OCI-LY7 (cell line): Measurements from ENCODE around the gene SAA2. TPM values are rescaled to one million over a fixed set of nuclear protein-coding genes. Genes with fewer than 3 reads are reported as not detected.

ENCODE experiments used
- BruUV-seq: library from RNA; stranded (reverse); fragments of 400-500 nt; replicated peaks from 2 replicates; lab custom pipeline; 2021; lab: Mats Ljungman, UMichigan
- CTCF ChIA-PET: fragments of 300-600 bp; sonication (Branson Sonifier 250); formaldehyde crosslinking; loops from one replicate; lab custom pipeline; 2022; ENCODE audit warnings: antibody characterized with exemption; ENCODE audit not compliant: unreplicated experiment; lab: Charles Lee
- POLR2A ChIA-PET: fragments of 300-600 bp; sonication (Branson Sonifier 250); formaldehyde crosslinking; loops from one replicate; lab custom pipeline; 2022; ENCODE audit warnings: antibody characterized with exemption; lab: Charles Lee
- DNase-seq: peaks from one replicate; pipeline ENCODE4 v3.0.0-alpha.2; 2015; ENCODE audit warnings: low spot score
- H2AFZ ChIP-seq: fragments of 200-600 bp; sonication (generic), shearing (Covaris generic); 2 replicates; pipeline ENCODE4 v1.6.1; 2014; ENCODE audit warnings: mild to moderate bottlenecking, antibody characterized with exemption, low read length, moderate library complexity
- H3K27ac ChIP-seq: fragments of 200-600 bp; sonication (generic); 2 replicates; pipeline ENCODE4 v1.5.1; 2014; ENCODE audit warnings: mixed run types, low read depth, mild to moderate bottlenecking, moderate library complexity, low read length, inconsistent platforms; ENCODE audit not compliant: poor library complexity, severe bottlenecking
- H3K36me3 ChIP-seq: fragments of 200-600 bp; sonication (generic); 2 replicates; pipeline ENCODE4 v1.6.1; 2014; ENCODE audit warnings: mild to moderate bottlenecking, antibody characterized with exemption, low read length, moderate library complexity, mixed read lengths; ENCODE audit not compliant: insufficient read depth
- H3K4me1 ChIP-seq: fragments of 200-600 bp; sonication (generic); 2 replicates; pipeline ENCODE4 v1.5.1; 2014; ENCODE audit warnings: mild to moderate bottlenecking, low read length; ENCODE audit not compliant: insufficient read depth, poor library complexity, severe bottlenecking
- H3K4me2 ChIP-seq: fragments of 200-600 bp; sonication (generic); 2 replicates; pipeline ENCODE4 v1.6.1; 2014; ENCODE audit warnings: mild to moderate bottlenecking, low read length
- H3K4me3 ChIP-seq: fragments of 200-600 bp; sonication (generic); 2 replicates; pipeline ENCODE4 v1.5.1; 2014; ENCODE audit warnings: mild to moderate bottlenecking, low read depth, low read length; ENCODE audit not compliant: poor library complexity, severe bottlenecking
- H3K79me2 ChIP-seq: fragments of 200-600 bp; sonication (generic); 2 replicates; pipeline ENCODE4 v1.6.1; 2016; ENCODE audit warnings: low read depth, mild to moderate bottlenecking, low read length, moderate library complexity, mixed read lengths; ENCODE audit not compliant: insufficient read depth
- H3K9me2 ChIP-seq: fragments of 200-600 bp; sonication (generic); 2 replicates; pipeline ENCODE4 v1.6.1; 2016; ENCODE audit warnings: mild to moderate bottlenecking, low read length, mixed read lengths; ENCODE audit not compliant: insufficient read depth
- H3K9me3 ChIP-seq: fragments of 200-600 bp; sonication (generic); 2 replicates; pipeline ENCODE4 v1.6.1; 2014; ENCODE audit warnings: mild to moderate bottlenecking, mixed run types, low read length, mixed read lengths
- H4K20me1 ChIP-seq: fragments of 200-600 bp; sonication (generic); 2 replicates; pipeline ENCODE4 v1.6.1; 2014; ENCODE audit warnings: mild to moderate bottlenecking, antibody characterized with exemption, low read length, moderate library complexity, mixed read lengths; ENCODE audit not compliant: insufficient read depth
- CTCF ChIP-seq: fragments of 200-600 bp; sonication (generic); conservative IDR thresholded peaks from 2 replicates; pipeline ENCODE4 v1.5.1; 2014; ENCODE audit warnings: mild to moderate bottlenecking, antibody characterized with exemption, low read length, moderate library complexity, mixed read lengths
- EZH2phosphoT487 ChIP-seq: fragments of 200-600 bp; sonication (generic); IDR thresholded peaks from 2 replicates; pipeline ENCODE4 v1.6.1; 2018; ENCODE audit warnings: low read depth, borderline replicate concordance, mild to moderate bottlenecking, mixed run types, antibody characterized with exemption, low read length, moderate library complexity, mixed read lengths
- intact Hi-C: fragments of 100-400 bp; cut with micrococcal nuclease; formaldehyde crosslinking; loops from one replicate; pipeline ENCODE4 v1.10.0; 2022; ENCODE audit not compliant: unreplicated experiment
- total RNA-seq, 2 experiments: library from RNA; depleted of rRNA in 1 of 2; stranded (reverse); fragments of >200 nt in 1 of 2; shearing (Covaris generic) in 1 of 2; gene quantifications; 2 replicates each; pipeline ENCODE4 v1.2.3, GENCODE V29; 2014 to 2022

SAA2 gene
- total RNA-seq, 2 experiments from 2014 or later, result not detected

GRCh38 chr11:18259259-18259658 is 10.8 kb upstream of the SAA2 start:
- Histone ChIP-seq H3K4me1 (no peaks in the 10 kb centered on the region), H3K27ac (no peak overlapping the region), H3K9me3 (no peaks in the 10 kb centered on the region), H3K36me3 (no peaks in the 10 kb centered on the region), H3K4me3 (no peak overlapping the region), H4K20me1 (no peaks in the 10 kb centered on the region), H2AFZ (no peak overlapping the region), H3K4me2 (no peak overlapping the region), H3K9me2 (no peaks in the 10 kb centered on the region), H3K79me2 (no peaks in the 10 kb centered on the region)
- BruUV-seq, result no TSS peak
- intact Hi-C loops, result no loop called here
- DNase-seq, result no peak
- TF ChIP-seq EZH2phosphoT487 (no peak), CTCF (no peak)
- ChIA-PET POLR2A (interaction anchor here (1.2 kb wide), 1 partner anchor 9 kb away, joined by 3 read pairs; no protein-coding TSS in a partner anchor), CTCF (no interaction called here)

- CTCF ChIA-PET, result no interaction called here
- H3K9me2 ChIP-seq, result no peaks in the 10 kb centered on the region
- TF ChIP-seq EZH2phosphoT487 (no peak), CTCF (no peak)
- H3K36me3 ChIP-seq, result no peaks in the 10 kb centered on the region
- intact Hi-C loops, result no loop called here
- H3K4me1 ChIP-seq, result no peaks in the 10 kb centered on the region
- H3K9me3 ChIP-seq, result no peaks in the 10 kb centered on the region
- no TSS peak for BruUV-seq
- H3K79me2 ChIP-seq, result no peaks in the 10 kb centered on the region
- POLR2A ChIA-PET, result interaction anchor here (0.6 kb wide), 1 partner anchor 467 kb away, joined by 5 read pairs; no protein-coding TSS in a partner anchor
- H2AFZ ChIP-seq, result no peak overlapping the region
- H3K27ac ChIP-seq, result no peak overlapping the region
- DNase-seq, result no peak
- H3K4me2 ChIP-seq, result no peak overlapping the region
- no peaks in the 10 kb centered on the region for H4K20me1 ChIP-seq
- H3K4me3 ChIP-seq, result no peak overlapping the region
These were observed 6.4 kb upstream of the SAA2 start for GRCh38 chr11:18254781-18255361.

GRCh38 chr11:18253778-18254338 is 5.4 kb upstream of the SAA2 start:
- CTCF ChIA-PET, result no interaction called here
- no peak overlapping the region for H3K4me3 ChIP-seq
- H3K4me1 ChIP-seq, result no peaks in the 10 kb centered on the region
- no peak for TF ChIP-seq EZH2phosphoT487
- TF ChIP-seq CTCF, result no peak
- H3K9me2 ChIP-seq, result no peaks in the 10 kb centered on the region
- intact Hi-C loops, result no loop called here
- POLR2A ChIA-PET, result interaction anchor here (2.0 kb wide), 1 partner anchor 10 kb away, joined by 7 read pairs; no protein-coding TSS in a partner anchor
- no TSS peak for BruUV-seq
- DNase-seq, result no peak
- no peak overlapping the region for H2AFZ ChIP-seq
- no peaks in the 10 kb centered on the region for H3K79me2 ChIP-seq
- no peaks in the 10 kb centered on the region for H3K36me3 ChIP-seq
- H3K27ac ChIP-seq, result no peak overlapping the region
- H4K20me1 ChIP-seq, result no peaks in the 10 kb centered on the region
- H3K4me2 ChIP-seq, result no peak overlapping the region
- no peaks in the 10 kb centered on the region for H3K9me3 ChIP-seq
